ENCODE measurements around the gene ABCG8.

Gene ABCG8

GRCh38 chr2:43879261-43879660, 40.5 kb downstream of the ABCG8 start:
- H3K9me3 Mint-ChIP-seq, result no peaks in the 10 kb centered on the region
- no peak overlapping the region for H3K27ac Mint-ChIP-seq
- ATAC-seq, result no peak
- H3K27me3 Mint-ChIP-seq, result peaks cover 24% of the 10 kb centered on the region
- H3K36me3 Mint-ChIP-seq, result no peaks in the 10 kb centered on the region
- H3K4me3 Mint-ChIP-seq, result no peak overlapping the region
- H3K4me1 Mint-ChIP-seq, result no peaks in the 10 kb centered on the region

GRCh38 chr2:43880471-43880870, 41.7 kb downstream of the ABCG8 start:
- Mint-ChIP-seq H3K4me3 (no peak overlapping the region), H3K27ac (no peak overlapping the region), H3K36me3 (peaks cover 5% of the 10 kb centered on the region), H3K27me3 (peaks cover 23% of the 10 kb centered on the region), H3K4me1 (no peaks in the 10 kb centered on the region), H3K9me3 (no peaks in the 10 kb centered on the region)
- no peak for ATAC-seq

GRCh38 chr2:43880952-43881351, 42.2 kb downstream of the ABCG8 start:
- ATAC-seq, result no peak
- Mint-ChIP-seq H3K9me3 (no peaks in the 10 kb centered on the region), H3K36me3 (peaks cover 5% of the 10 kb centered on the region), H3K27me3 (peaks cover 18% of the 10 kb centered on the region), H3K27ac (no peak overlapping the region), H3K4me3 (no peak overlapping the region), H3K4me1 (no peaks in the 10 kb centered on the region)

- Mint-ChIP-seq H3K27me3 (peaks cover 5% of the 10 kb centered on the region), H3K27ac (no peak overlapping the region), H3K4me3 (no peak overlapping the region), H3K36me3 (peaks cover 8% of the 10 kb centered on the region), H3K9me3 (no peaks in the 10 kb centered on the region), H3K4me1 (no peaks in the 10 kb centered on the region)
- no peak for ATAC-seq
These were observed 43.5 kb downstream of the ABCG8 start for GRCh38 chr2:43882312-43882711.

GRCh38 chr2:43884689-43885088, 45.9 kb downstream of the ABCG8 start:
- no peak overlapping the region for H3K27ac Mint-ChIP-seq
- H3K4me3 Mint-ChIP-seq, result no peak overlapping the region
- peaks cover 30% of the 10 kb centered on the region for H3K36me3 Mint-ChIP-seq
- no peaks in the 10 kb centered on the region for H3K9me3 Mint-ChIP-seq
- ATAC-seq, result no peak
- H3K4me1 Mint-ChIP-seq, result no peaks in the 10 kb centered on the region
- H3K27me3 Mint-ChIP-seq, result no peaks in the 10 kb centered on the region

- no peak overlapping the region for H3K27ac Mint-ChIP-seq
- no peak for ATAC-seq
- no peaks in the 10 kb centered on the region for H3K27me3 Mint-ChIP-seq
- H3K4me1 Mint-ChIP-seq, result no peaks in the 10 kb centered on the region
- no peaks in the 10 kb centered on the region for H3K9me3 Mint-ChIP-seq
- peaks cover 35% of the 10 kb centered on the region for H3K36me3 Mint-ChIP-seq
- H3K4me3 Mint-ChIP-seq, result no peak overlapping the region
These were observed 46.4 kb downstream of the ABCG8 start for GRCh38 chr2:43885132-43885632.

GRCh38 chr2:43887176-43887575, 48.4 kb downstream of the ABCG8 start:
- H3K36me3 Mint-ChIP-seq, result peaks cover 53% of the 10 kb centered on the region
- no peak overlapping the region for H3K4me3 Mint-ChIP-seq
- ATAC-seq, result no peak
- H3K27ac Mint-ChIP-seq, result no peak overlapping the region
- no peaks in the 10 kb centered on the region for H3K4me1 Mint-ChIP-seq
- no peaks in the 10 kb centered on the region for H3K9me3 Mint-ChIP-seq
- H3K27me3 Mint-ChIP-seq, result no peaks in the 10 kb centered on the region

- H3K36me3 Mint-ChIP-seq, result peaks cover 71% of the 10 kb centered on the region
- no peak overlapping the region for H3K27ac Mint-ChIP-seq
- H3K9me3 Mint-ChIP-seq, result no peaks in the 10 kb centered on the region
- H3K4me3 Mint-ChIP-seq, result no peak overlapping the region
- ATAC-seq, result no peak
- no peaks in the 10 kb centered on the region for H3K27me3 Mint-ChIP-seq
- no peaks in the 10 kb centered on the region for H3K4me1 Mint-ChIP-seq
These were observed 50.6 kb downstream of the ABCG8 start for GRCh38 chr2:43889416-43889815.

- H3K4me3 Mint-ChIP-seq, result no peak overlapping the region
- H3K36me3 Mint-ChIP-seq, result peaks cover 73% of the 10 kb centered on the region
- no peaks in the 10 kb centered on the region for H3K27me3 Mint-ChIP-seq
- no peak for ATAC-seq
- H3K4me1 Mint-ChIP-seq, result no peaks in the 10 kb centered on the region
- no peaks in the 10 kb centered on the region for H3K9me3 Mint-ChIP-seq
- no peak overlapping the region for H3K27ac Mint-ChIP-seq
These were observed 52.1 kb downstream of the ABCG8 start for GRCh38 chr2:43890855-43891254.

- ATAC-seq, result no peak
- Mint-ChIP-seq H3K27ac (no peak overlapping the region), H3K9me3 (no peaks in the 10 kb centered on the region), H3K27me3 (no peaks in the 10 kb centered on the region), H3K4me3 (no peak overlapping the region), H3K36me3 (peaks cover 72% of the 10 kb centered on the region), H3K4me1 (no peaks in the 10 kb centered on the region)
These were observed 56.0 kb downstream of the ABCG8 start for GRCh38 chr2:43894743-43895142.

- H3K27me3 Mint-ChIP-seq, result no peaks in the 10 kb centered on the region
- H3K9me3 Mint-ChIP-seq, result no peaks in the 10 kb centered on the region
- ATAC-seq, result no peak
- peaks cover 59% of the 10 kb centered on the region for H3K36me3 Mint-ChIP-seq
- H3K4me1 Mint-ChIP-seq, result no peaks in the 10 kb centered on the region
- H3K27ac Mint-ChIP-seq, result no peak overlapping the region
- no peak overlapping the region for H3K4me3 Mint-ChIP-seq
These were observed 58.1 kb downstream of the ABCG8 start for GRCh38 chr2:43896906-43897305.

- H3K9me3 Mint-ChIP-seq, result no peaks in the 10 kb centered on the region
- H3K4me1 Mint-ChIP-seq, result no peaks in the 10 kb centered on the region
- no peak overlapping the region for H3K27ac Mint-ChIP-seq
- peaks cover 54% of the 10 kb centered on the region for H3K36me3 Mint-ChIP-seq
- no peaks in the 10 kb centered on the region for H3K27me3 Mint-ChIP-seq
- no peak overlapping the region for H3K4me3 Mint-ChIP-seq
- ATAC-seq, result no peak
These were observed 58.7 kb downstream of the ABCG8 start for GRCh38 chr2:43897492-43897891.

GRCh38 chr2:43898134-43898837, 59.5 kb downstream of the ABCG8 start:
- Mint-ChIP-seq H3K27me3 (no peaks in the 10 kb centered on the region), H3K36me3 (peaks cover 53% of the 10 kb centered on the region), H3K9me3 (no peaks in the 10 kb centered on the region), H3K4me1 (no peaks in the 10 kb centered on the region), H3K27ac (no peak overlapping the region), H3K4me3 (no peak overlapping the region)
- ATAC-seq, result no peak

- Mint-ChIP-seq H3K4me3 (no peak overlapping the region), H3K27ac (no peak overlapping the region), H3K9me3 (no peaks in the 10 kb centered on the region), H3K27me3 (no peaks in the 10 kb centered on the region), H3K4me1 (no peaks in the 10 kb centered on the region), H3K36me3 (peaks cover 48% of the 10 kb centered on the region)
- no peak for ATAC-seq
These were observed 60.1 kb downstream of the ABCG8 start for GRCh38 chr2:43898838-43899346.

GRCh38 chr2:43899589-43899988, 60.8 kb downstream of the ABCG8 start:
- Mint-ChIP-seq H3K27ac (no peak overlapping the region), H3K27me3 (no peaks in the 10 kb centered on the region), H3K4me1 (no peaks in the 10 kb centered on the region), H3K36me3 (peaks cover 47% of the 10 kb centered on the region), H3K4me3 (no peak overlapping the region), H3K9me3 (no peaks in the 10 kb centered on the region)
- no peak for ATAC-seq

GRCh38 chr2:43905371-43905803, 66.6 kb downstream of the ABCG8 start:
- Mint-ChIP-seq H3K4me1 (peaks cover 5% of the 10 kb centered on the region), H3K27me3 (no peaks in the 10 kb centered on the region), H3K27ac (peak overlapping the region; percentile 22), H3K36me3 (peaks cover 56% of the 10 kb centered on the region), H3K4me3 (no peak overlapping the region), H3K9me3 (no peaks in the 10 kb centered on the region)
- ATAC-seq, result no peak

All from stimulated activated memory B cell treated with anti-CD40 and anti-IgM and Interleukin-4, amounts not matched to agents 10 μg/mL and 1 μg/mL and 100 μg/mL, for 72 hours (primary cell).